Raji (cell line): Measurements from ENCODE around the gene NOS1AP.

Experiments
- POLR2A ChIP-seq: IDR thresholded peaks from 2 replicates; pipeline ENCODE4 v1.6.1; 2011; ENCODE audit warnings: low read depth, low read length, control low read depth; ENCODE audit not compliant: insufficient read depth

NOS1AP gene

DNA sequence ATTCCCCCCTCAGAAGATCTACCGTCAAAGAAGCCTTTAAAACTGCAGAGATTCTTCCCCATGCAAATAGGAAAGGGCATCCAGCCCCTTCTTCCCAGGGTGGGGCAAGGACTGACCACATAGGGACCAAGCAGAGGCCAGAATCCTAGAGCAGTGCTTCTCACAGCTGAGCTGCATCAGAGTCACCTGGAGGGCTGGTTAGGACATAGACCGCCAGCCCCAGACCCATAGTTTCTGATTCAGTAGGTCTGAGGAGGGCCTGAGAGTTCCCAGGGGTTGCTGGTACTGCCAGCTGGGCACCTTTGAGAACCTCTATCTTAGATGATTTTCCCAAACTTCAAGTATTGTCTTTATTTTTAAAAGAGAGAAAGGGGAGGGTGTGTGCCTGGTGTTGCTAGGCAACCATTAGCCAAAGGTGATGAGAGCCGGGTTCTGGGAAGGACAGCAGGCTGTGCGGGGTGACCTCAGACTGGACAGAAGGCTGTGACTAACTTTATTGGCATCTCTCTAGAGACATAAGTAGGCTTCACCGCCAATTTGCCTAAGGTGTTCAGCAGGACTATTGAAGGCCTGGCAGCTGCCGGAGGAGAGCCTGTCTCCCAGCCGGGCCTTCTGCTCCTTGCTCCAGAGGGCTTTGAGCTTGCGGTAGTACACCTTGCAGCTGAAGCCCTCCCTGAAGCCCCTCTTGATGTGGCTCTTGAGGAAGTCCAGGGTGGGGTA lies 304.2 kb downstream of the NOS1AP start:
- no peak for TF ChIP-seq POLR2A

GRCh38 chr1:162374406-162374805 lies 304.9 kb downstream of the NOS1AP start:
- no peak for TF ChIP-seq POLR2A

- no peak for TF ChIP-seq POLR2A
These were observed 306.0 kb downstream of the NOS1AP start for GRCh38 chr1:162375463-162375862.

DNA sequence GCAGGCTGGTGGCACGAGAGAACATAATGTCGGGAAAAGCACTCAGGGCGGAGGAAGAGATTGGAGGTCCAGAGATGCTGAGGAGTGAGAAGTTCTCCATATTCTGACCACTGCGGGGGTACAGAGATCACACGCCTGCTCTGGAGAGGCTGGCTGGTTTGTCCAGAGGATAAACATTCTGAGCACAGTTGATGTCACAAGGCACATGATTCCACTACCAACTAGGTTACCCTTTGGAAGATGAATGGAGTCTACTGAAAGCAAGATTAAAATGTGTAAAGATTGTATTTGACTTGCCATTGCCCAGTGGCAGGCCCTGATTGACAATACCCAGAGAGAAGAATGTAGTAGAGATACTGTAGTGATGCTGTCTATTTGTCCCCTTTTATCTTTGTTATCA lies 307.2 kb downstream of the NOS1AP start, which contains the start of gene SPATA46:
Gene SPATA46, minus strand, starts transcription at position 164 of the 400 bp plus-strand sequence. Its CDS starts 64 bp downstream, at position 100.
- TF ChIP-seq POLR2A, result no peak

- no peak for TF ChIP-seq POLR2A
These were observed 310.8 kb downstream of the NOS1AP start for GRCh38 chr1:162380061-162380846.

- no peak for TF ChIP-seq POLR2A
These were observed 311.9 kb downstream of the NOS1AP start, which contains the start of gene C1orf226 for GRCh38 chr1:162381383-162381782. Gene C1orf226, plus strand, starts transcription at chr1:162381728. Its CDS starts 174 bp downstream, at chr1:162381902.

GRCh38 chr1:162381941-162382750 lies 312.7 kb downstream of the NOS1AP start:
- no peak for TF ChIP-seq POLR2A

GRCh38 chr1:162383091-162383490 lies 313.6 kb downstream of the NOS1AP start:
- no peak for TF ChIP-seq POLR2A

DNA sequence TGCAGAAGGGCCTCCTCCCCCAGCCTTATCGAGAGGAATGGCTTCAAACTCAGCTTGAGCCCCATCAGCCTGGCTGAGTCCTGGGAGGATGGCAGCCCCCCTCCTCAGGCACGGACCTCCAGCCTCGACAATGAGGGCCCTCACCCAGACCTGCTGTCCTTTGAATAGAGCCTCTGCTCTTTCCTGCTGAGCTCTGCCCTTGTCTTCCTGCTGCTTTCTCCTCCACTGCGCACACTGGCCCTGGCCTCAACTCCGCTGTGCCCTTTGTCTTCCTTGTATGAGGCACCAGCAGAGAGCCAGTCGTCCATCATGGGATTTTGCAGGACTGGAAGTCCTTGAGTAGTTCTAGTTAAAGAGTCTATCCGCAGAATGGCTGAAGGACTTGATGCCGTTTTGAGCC lies 314.0 kb downstream of the NOS1AP start:
- TF ChIP-seq POLR2A, result no peak

- no peak for TF ChIP-seq POLR2A
These were observed 314.6 kb downstream of the NOS1AP start for GRCh38 chr1:162384116-162384515.

DNA sequence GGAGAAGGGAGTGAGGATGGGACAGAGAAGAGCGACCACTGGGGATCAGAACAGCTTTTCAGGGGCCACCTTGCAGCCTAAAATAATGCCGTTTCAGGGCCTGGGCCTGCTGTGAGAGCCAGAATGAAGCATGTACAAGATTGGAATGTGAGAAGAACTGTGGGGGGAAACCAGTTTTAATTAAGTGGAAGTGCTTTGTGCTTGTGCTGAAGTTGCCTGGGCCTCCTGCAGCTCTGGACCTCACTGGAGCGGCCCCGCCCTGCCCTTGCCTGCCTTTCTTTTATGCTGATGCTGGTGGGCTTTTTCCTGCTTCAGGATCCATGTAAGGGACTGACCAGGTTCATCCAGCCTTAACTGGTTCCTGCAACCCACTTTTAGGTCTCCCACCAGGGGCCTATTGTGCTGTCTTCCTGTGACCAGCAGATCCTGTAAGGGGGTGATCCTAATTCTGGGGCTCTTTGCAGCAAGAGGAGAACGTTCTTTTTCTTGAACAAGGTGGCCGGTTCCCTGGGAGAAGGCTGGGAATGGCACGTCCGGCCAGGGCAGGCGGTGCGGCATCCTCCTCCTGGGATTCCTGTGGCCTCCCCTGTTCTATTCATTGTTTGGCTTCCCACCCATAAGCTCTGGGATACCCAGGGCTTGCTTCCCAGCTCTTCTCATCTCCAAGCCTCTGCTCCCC lies 315.2 kb downstream of the NOS1AP start:
- no peak for TF ChIP-seq POLR2A

- no peak for TF ChIP-seq POLR2A
These were observed 315.8 kb downstream of the NOS1AP start for GRCh38 chr1:162385280-162385623.

DNA sequence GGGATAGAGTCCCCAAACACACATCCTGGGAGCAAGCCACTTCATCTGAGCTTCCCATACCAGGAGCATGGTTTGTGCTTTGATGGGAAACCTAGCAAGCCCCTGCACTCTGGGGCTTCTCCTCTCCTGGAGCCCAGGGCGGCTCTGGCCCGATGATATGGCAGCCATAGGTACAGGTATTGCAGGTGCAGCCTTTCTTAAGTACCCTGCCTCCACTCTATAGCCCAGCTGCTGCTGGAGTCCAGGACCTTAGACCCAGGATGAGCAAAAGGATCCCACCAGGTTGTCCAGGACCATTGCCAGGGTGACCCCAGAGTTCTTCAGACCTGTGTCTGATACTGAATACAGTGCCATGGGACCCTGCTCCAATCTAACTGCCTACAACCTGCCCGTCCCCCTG lies 316.2 kb downstream of the NOS1AP start:
- no peak for TF ChIP-seq POLR2A

GRCh38 chr1:162386292-162387225 lies 317.1 kb downstream of the NOS1AP start:
- no peak for TF ChIP-seq POLR2A
